KMS-11 (cell line): ENCODE results near the gene DAG1.

ENCODE experiments used
- H2AFZ ChIP-seq: fragments of 200-600 bp; sonication (generic); 2 replicates; pipeline ENCODE4 v1.6.1; 2016; ENCODE audit warnings: antibody characterized with exemption, mixed run types, low read depth
- H3K27ac ChIP-seq: fragments of 200-600 bp; sonication (generic); 2 replicates; pipeline ENCODE4 v1.6.1; 2016; ENCODE audit warnings: mild to moderate bottlenecking, mixed run types
- H3K27me3 ChIP-seq: fragments of 200-600 bp; sonication (generic); 2 replicates; pipeline ENCODE4 v1.6.1; 2017; ENCODE audit warnings: mild to moderate bottlenecking, low read depth, mixed run types, moderate library complexity; ENCODE audit not compliant: insufficient read depth
- H3K36me3 ChIP-seq: fragments of 200-600 bp; sonication (generic); 2 replicates; pipeline ENCODE4 v1.6.1; 2017; ENCODE audit warnings: mild to moderate bottlenecking, mixed run types; ENCODE audit not compliant: insufficient read depth
- H3K4me1 ChIP-seq: fragments of 200-600 bp; sonication (generic); 2 replicates; pipeline ENCODE4 v1.6.1; 2016; ENCODE audit warnings: mild to moderate bottlenecking, low read depth, mixed run types; ENCODE audit not compliant: poor library complexity, severe bottlenecking
- H3K4me2 ChIP-seq: fragments of 200-600 bp; sonication (generic); 2 replicates; pipeline ENCODE4 v1.7.0; 2016; ENCODE audit warnings: mild to moderate bottlenecking, mixed run types
- H3K4me3 ChIP-seq: fragments of 200-600 bp; sonication (generic); IDR thresholded peaks from 2 replicates; pipeline ENCODE4 v1.6.1; 2017; ENCODE audit warnings: low read depth, low read length, mixed read lengths; ENCODE audit not compliant: insufficient read depth
- H3K79me2 ChIP-seq: fragments of 200-600 bp; sonication (generic); 2 replicates; pipeline ENCODE4 v1.6.1; 2016; ENCODE audit warnings: low read depth, mixed run types; ENCODE audit not compliant: insufficient read depth
- H3K9ac ChIP-seq: fragments of 200-600 bp; sonication (generic); 2 replicates; pipeline ENCODE4 v1.6.1; 2016; ENCODE audit warnings: mild to moderate bottlenecking, mixed run types
- H4K20me1 ChIP-seq: fragments of 200-600 bp; sonication (generic); 2 replicates; pipeline ENCODE4 v1.6.1; 2016; ENCODE audit warnings: mild to moderate bottlenecking, mixed run types; ENCODE audit not compliant: insufficient read depth
- CTCF ChIP-seq: fragments of 200-600 bp; sonication (generic); conservative IDR thresholded peaks from 2 replicates; pipeline ENCODE4 v1.6.1; 2017; ENCODE audit warnings: low read depth, mild to moderate bottlenecking, antibody characterized with exemption, low read length, moderate library complexity, mixed read lengths

Gene DAG1

GRCh38 chr3:49512781-49513355 lies 42.8 kb downstream of the DAG1 start:
- no peak overlapping the region for H3K4me3 ChIP-seq
- no peaks in the 10 kb centered on the region for H3K79me2 ChIP-seq
- no peak overlapping the region for H2AFZ ChIP-seq
- no peak overlapping the region for H3K27ac ChIP-seq
- peaks cover under 1% of the 10 kb centered on the region for H3K4me1 ChIP-seq
- H4K20me1 ChIP-seq = no peaks in the 10 kb centered on the region
- no peak overlapping the region for H3K9ac ChIP-seq
- no peak overlapping the region for H3K4me2 ChIP-seq
- no peaks in the 10 kb centered on the region for H3K27me3 ChIP-seq
- TF ChIP-seq CTCF = no peak
- no peaks in the 10 kb centered on the region for H3K36me3 ChIP-seq

GRCh38 chr3:49513494-49514124 lies 43.5 kb downstream of the DAG1 start:
- Histone ChIP-seq H3K4me3 (no peak overlapping the region), H3K79me2 (no peaks in the 10 kb centered on the region), H3K27ac (no peak overlapping the region), H3K4me1 (no peaks in the 10 kb centered on the region), H3K9ac (no peak overlapping the region), H3K36me3 (no peaks in the 10 kb centered on the region), H3K4me2 (no peak overlapping the region), H2AFZ (no peak overlapping the region), H3K27me3 (no peaks in the 10 kb centered on the region), H4K20me1 (no peaks in the 10 kb centered on the region)
- TF ChIP-seq CTCF = no peak

- Histone ChIP-seq H4K20me1 (no peaks in the 10 kb centered on the region), H3K36me3 (no peaks in the 10 kb centered on the region), H3K27ac (no peak overlapping the region), H3K9ac (no peak overlapping the region), H3K4me2 (no peak overlapping the region), H3K79me2 (no peaks in the 10 kb centered on the region), H3K4me1 (no peaks in the 10 kb centered on the region), H3K4me3 (no peak overlapping the region), H3K27me3 (no peaks in the 10 kb centered on the region), H2AFZ (no peak overlapping the region)
- no peak for TF ChIP-seq CTCF
Measured at GRCh38 chr3:49518016-49518415, 47.9 kb downstream of the DAG1 start.

GRCh38 chr3:49518441-49518840 lies 48.4 kb downstream of the DAG1 start:
- Histone ChIP-seq H3K9ac (no peak overlapping the region), H4K20me1 (no peaks in the 10 kb centered on the region), H3K4me1 (no peaks in the 10 kb centered on the region), H3K27me3 (no peaks in the 10 kb centered on the region), H3K27ac (no peak overlapping the region), H2AFZ (no peak overlapping the region), H3K36me3 (no peaks in the 10 kb centered on the region), H3K4me2 (no peak overlapping the region), H3K79me2 (no peaks in the 10 kb centered on the region), H3K4me3 (no peak overlapping the region)
- no peak for TF ChIP-seq CTCF
